ENCODE data around the gene TOPAZ1.

TOPAZ1 gene

GRCh38 chr3:44241706-44242105 lies at the start of gene TOPAZ1:
TOPAZ1 (plus strand) TSS chr3:44241886; CDS start chr3:44242054, 168 bp downstream.
- DNase-seq, result no peak

GRCh38 chr3:44198284-44199269 lies 43.1 kb upstream of the TOPAZ1 start:
- no peak for DNase-seq

- no peak for DNase-seq
Measured at GRCh38 chr3:44206261-44206660, 35.4 kb upstream of the TOPAZ1 start.

GRCh38 chr3:44206862-44207652 lies 34.6 kb upstream of the TOPAZ1 start:
- DNase-seq, result no peak

- no peak for DNase-seq
Measured at GRCh38 chr3:44208086-44208485, 33.6 kb upstream of the TOPAZ1 start.

- DNase-seq, result no peak
Measured at GRCh38 chr3:44208568-44208967, 33.1 kb upstream of the TOPAZ1 start.

- DNase-seq, result no peak
Measured at GRCh38 chr3:44210967-44211366, 30.7 kb upstream of the TOPAZ1 start.

GRCh38 chr3:44222337-44222736 lies 19.3 kb upstream of the TOPAZ1 start:
- no peak for DNase-seq

- no peak for DNase-seq
Measured at GRCh38 chr3:44223299-44223698, 18.4 kb upstream of the TOPAZ1 start.

- no peak for DNase-seq
Measured at GRCh38 chr3:44224131-44224530, 17.6 kb upstream of the TOPAZ1 start.

- DNase-seq, result no peak
Measured at GRCh38 chr3:44226573-44226972, 15.1 kb upstream of the TOPAZ1 start.

GRCh38 chr3:44227632-44228031 lies 14.1 kb upstream of the TOPAZ1 start:
- DNase-seq, result no peak

- no peak for DNase-seq
Measured at GRCh38 chr3:44228900-44229299, 12.8 kb upstream of the TOPAZ1 start.

GRCh38 chr3:44232407-44232806 lies 9.3 kb upstream of the TOPAZ1 start:
- DNase-seq, result no peak

- no peak for DNase-seq
Measured at GRCh38 chr3:44234648-44235268, 6.9 kb upstream of the TOPAZ1 start.

- DNase-seq, result peak; percentile 32
Measured at GRCh38 chr3:44235604-44236484, 5.8 kb upstream of the TOPAZ1 start.

- DNase-seq, result no peak
Measured at GRCh38 chr3:44236485-44236908, 5.2 kb upstream of the TOPAZ1 start.

- no peak for DNase-seq
Measured at GRCh38 chr3:44237161-44237560, 4.5 kb upstream of the TOPAZ1 start.

- DNase-seq, result no peak
Measured at GRCh38 chr3:44237665-44238064, 4.0 kb upstream of the TOPAZ1 start.

- DNase-seq, result no peak
Measured at GRCh38 chr3:44238889-44239288, 2.8 kb upstream of the TOPAZ1 start.

- DNase-seq, result no peak
Measured at GRCh38 chr3:44240061-44240460, 1.6 kb upstream of the TOPAZ1 start.

GRCh38 chr3:44242721-44243120 lies 1.0 kb downstream of the TOPAZ1 start:
- no peak for DNase-seq
